ENCODE measurements around the gene OR8S1. TPM values are rescaled to one million over a fixed set of nuclear protein-coding genes. Genes with fewer than 3 reads are reported as not detected.
"Not testable (repeated sequence)": the region's sequence is repeated elsewhere in the genome, so short reads cannot be mapped to it uniquely, and the experiment has no call there.

OR8S1 gene, protein sequence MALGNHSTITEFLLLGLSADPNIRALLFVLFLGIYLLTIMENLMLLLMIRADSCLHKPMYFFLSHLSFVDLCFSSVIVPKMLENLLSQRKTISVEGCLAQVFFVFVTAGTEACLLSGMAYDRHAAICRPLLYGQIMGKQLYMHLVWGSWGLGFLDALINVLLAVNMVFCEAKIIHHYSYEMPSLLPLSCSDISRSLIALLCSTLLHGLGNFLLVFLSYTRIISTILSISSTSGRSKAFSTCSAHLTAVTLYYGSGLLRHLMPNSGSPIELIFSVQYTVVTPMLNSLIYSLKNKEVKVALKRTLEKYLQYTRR
- total RNA-seq (2012; rRNA removed) = not detected in 2 replicates

DNA sequence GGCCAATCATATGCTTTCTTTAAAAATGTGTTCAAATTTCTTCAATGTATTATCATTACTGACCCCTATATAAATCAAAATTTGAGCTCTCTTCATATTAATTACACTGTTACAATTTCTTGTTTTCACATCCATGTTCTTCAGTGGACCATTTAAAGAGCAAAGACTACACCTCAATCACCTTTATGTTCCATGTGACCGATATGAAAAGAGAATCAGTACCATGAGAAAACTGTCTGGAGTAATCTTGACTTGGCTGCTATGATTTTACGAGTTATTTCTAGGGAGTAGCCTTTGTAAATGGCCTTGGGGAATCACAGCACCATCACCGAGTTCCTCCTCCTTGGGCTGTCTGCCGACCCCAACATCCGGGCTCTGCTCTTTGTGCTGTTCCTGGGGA is at the start of gene OR8S1:
Gene OR8S1 (plus strand): TSS at position 301 of the 400 bp plus-strand sequence. CDS start 0 bp downstream, at position 301.
- Histone ChIP-seq H3K36me3 (ENCODE audit: insufficient read depth, low read length) (no peaks in the 10 kb centered on the region), H3K9me3 (replicated peaks; ENCODE audit: low read length) (no peaks in the 10 kb centered on the region), H3K4me2 (ENCODE audit: low read length) (no peak within 1 kb of the TSS), H3K4me3 (ENCODE audit: low read length) (no peak within 1 kb of the TSS), H3K9ac (ENCODE audit: low read depth, low read length) (no peak within 1 kb of the TSS), H3K4me1 (ENCODE audit: control insufficient read depth, insufficient read depth, low read length) (no peaks in the 10 kb centered on the region), H3K27me3 (ENCODE audit: control insufficient read depth, insufficient read depth, low read length) (peaks cover 5% of the 10 kb centered on the region)

DNA sequence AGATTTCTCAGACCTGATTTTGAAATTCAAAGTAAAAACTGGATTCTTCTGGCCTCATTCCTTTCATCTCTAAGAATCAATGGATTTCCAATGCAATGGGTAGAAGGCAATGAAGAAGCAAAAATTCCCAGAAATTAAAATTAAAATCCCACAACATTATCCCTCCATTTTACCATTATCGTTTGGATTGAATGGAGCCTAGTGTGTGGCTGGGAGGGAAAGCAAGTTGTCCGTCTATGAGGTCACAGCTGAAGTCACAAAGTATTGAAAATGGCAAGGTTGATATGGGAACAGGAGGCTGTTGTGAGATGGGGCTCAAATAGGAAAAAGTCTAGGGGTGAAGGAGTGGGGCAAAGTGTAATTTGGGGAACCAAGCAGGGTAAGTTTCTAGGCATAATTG is 43.2 kb upstream of the OR8S1 start, which contains the start of gene C12orf54:
Gene C12orf54 (plus strand): TSS at position 301 of the 400 bp plus-strand sequence. CDS start 799 bp downstream, outside the sequence.
- Histone ChIP-seq H3K4me2 (ENCODE audit: low read length) (no peak within 1 kb of the TSS), H3K4me1 (ENCODE audit: control insufficient read depth, insufficient read depth, low read length) (no peaks in the 10 kb centered on the region), H3K9ac (ENCODE audit: low read depth, low read length) (no peak within 1 kb of the TSS), H3K36me3 (ENCODE audit: insufficient read depth, low read length) (no peaks in the 10 kb centered on the region), H3K27me3 (ENCODE audit: control insufficient read depth, insufficient read depth, low read length) (peaks cover 4% of the 10 kb centered on the region), H3K4me3 (ENCODE audit: low read length) (no peak within 1 kb of the TSS), H3K9me3 (replicated peaks; ENCODE audit: low read length) (no peaks in the 10 kb centered on the region)

DNA sequence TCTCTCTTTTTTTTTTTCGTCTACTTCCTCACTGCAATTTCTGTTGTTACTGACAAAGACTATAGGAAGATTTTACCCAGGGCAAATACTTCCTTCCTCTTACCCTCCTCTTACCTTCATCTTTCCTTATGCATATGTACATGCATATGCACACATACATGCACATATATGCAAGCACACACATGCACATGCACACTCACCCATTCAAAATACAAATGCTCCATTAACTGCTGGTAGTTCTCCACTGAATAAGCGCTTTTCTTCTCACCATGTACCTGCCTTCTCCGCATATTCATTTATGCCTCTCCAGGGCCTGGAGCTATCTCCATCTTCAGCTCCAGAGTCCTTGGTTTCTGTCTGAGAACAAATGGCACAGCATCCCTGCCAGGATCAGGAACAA is 42.5 kb upstream of the OR8S1 start:
- no peaks in the 10 kb centered on the region for H3K36me3 ChIP-seq (ENCODE audit: insufficient read depth, low read length)
- H3K4me3 ChIP-seq (ENCODE audit: low read length) = no peak overlapping the region

DNA sequence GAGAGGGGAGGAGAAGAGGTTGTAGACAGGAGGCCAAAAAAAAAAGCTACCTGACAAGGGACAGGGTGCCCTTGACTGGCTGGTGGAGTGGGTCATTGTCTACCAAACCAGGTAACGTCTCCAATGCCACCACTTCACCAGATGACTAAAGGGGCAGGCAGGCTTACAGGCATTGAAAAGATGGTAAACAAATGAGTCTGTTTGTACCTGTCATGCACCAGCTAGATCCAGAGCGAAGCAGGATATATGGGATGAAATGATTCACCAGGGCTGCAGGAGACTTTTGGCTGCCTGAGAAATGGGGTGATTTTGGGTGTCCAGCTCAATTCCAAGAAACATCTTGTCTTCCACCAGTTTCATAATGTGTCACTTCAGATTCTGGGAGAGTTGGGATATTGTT is 39.2 kb upstream of the OR8S1 start:
- H3K9me3 ChIP-seq (replicated peaks; ENCODE audit: low read length) = no peaks in the 10 kb centered on the region
- H3K36me3 ChIP-seq (ENCODE audit: insufficient read depth, low read length) = no peaks in the 10 kb centered on the region
- peaks cover 6% of the 10 kb centered on the region for H3K27me3 ChIP-seq (ENCODE audit: control insufficient read depth, insufficient read depth, low read length)
- H3K9ac ChIP-seq (ENCODE audit: low read depth, low read length) = no peak overlapping the region
- no peaks in the 10 kb centered on the region for H3K4me1 ChIP-seq (ENCODE audit: control insufficient read depth, insufficient read depth, low read length)
- no peak overlapping the region for H3K4me3 ChIP-seq (ENCODE audit: low read length)
- no peak overlapping the region for H3K4me2 ChIP-seq (ENCODE audit: low read length)

More for the DNA sequence above, 42.5 kb upstream of the OR8S1 start:
- Histone ChIP-seq H3K9me3 (replicated peaks; ENCODE audit: low read length) (no peaks in the 10 kb centered on the region), H3K9ac (ENCODE audit: low read depth, low read length) (no peak overlapping the region), H3K4me1 (ENCODE audit: control insufficient read depth, insufficient read depth, low read length) (no peaks in the 10 kb centered on the region), H3K4me2 (ENCODE audit: low read length) (no peak overlapping the region), H3K27me3 (ENCODE audit: control insufficient read depth, insufficient read depth, low read length) (peaks cover 4% of the 10 kb centered on the region)

DNA sequence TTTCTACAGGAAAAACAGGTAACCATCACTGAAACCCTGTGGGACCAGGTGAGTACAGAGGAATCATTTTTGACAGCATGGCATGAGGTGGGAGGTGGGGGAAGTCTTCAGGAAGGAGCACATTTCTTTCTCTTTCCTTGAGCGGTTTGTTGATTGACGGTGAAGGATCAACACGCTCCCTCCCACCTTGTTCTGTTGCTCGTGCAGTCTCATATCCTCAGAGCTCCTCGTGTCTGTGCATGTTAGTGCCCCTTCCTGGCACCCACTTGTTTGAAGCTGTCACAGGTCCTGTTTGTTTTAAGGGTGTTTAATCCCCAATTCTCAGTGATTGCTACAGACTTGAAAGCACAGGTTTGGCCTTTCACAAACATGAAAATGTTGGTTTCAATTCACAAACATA is 38.8 kb upstream of the OR8S1 start:
- H3K4me1 ChIP-seq (ENCODE audit: control insufficient read depth, insufficient read depth, low read length) = no peaks in the 10 kb centered on the region
- peaks cover 9% of the 10 kb centered on the region for H3K27me3 ChIP-seq (ENCODE audit: control insufficient read depth, insufficient read depth, low read length)
- H3K36me3 ChIP-seq (ENCODE audit: insufficient read depth, low read length) = no peaks in the 10 kb centered on the region
- H3K4me2 ChIP-seq (ENCODE audit: low read length) = no peak overlapping the region
- no peaks in the 10 kb centered on the region for H3K9me3 ChIP-seq (replicated peaks; ENCODE audit: low read length)
- no peak overlapping the region for H3K4me3 ChIP-seq (ENCODE audit: low read length)
- H3K9ac ChIP-seq (ENCODE audit: low read depth, low read length) = no peak overlapping the region

DNA sequence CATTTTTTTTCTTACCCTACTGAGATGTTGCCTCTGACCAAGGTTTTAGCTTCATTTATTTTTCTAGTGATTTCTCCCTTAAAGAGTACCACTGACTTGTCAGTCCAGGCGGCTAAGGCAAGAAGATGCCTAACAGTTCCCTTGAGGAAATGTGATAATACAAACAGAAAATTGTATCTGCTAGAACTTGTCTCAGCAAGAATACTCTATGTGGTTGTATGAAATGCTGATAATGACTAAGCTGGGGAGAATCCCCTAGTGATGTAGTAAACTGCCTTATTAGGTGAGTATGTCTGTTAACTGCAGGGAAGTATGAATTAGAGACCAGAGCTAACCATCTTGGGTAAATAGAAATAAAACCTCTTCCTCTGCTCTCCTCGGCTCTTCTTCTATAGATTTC is 36.4 kb upstream of the OR8S1 start:
- H3K9ac ChIP-seq (ENCODE audit: low read depth, low read length) = no peak overlapping the region
- H3K36me3 ChIP-seq (ENCODE audit: insufficient read depth, low read length) = no peaks in the 10 kb centered on the region
- peaks cover 15% of the 10 kb centered on the region for H3K27me3 ChIP-seq (ENCODE audit: control insufficient read depth, insufficient read depth, low read length)
- no peak overlapping the region for H3K4me2 ChIP-seq (ENCODE audit: low read length)
- H3K4me1 ChIP-seq (ENCODE audit: control insufficient read depth, insufficient read depth, low read length) = no peaks in the 10 kb centered on the region
- no peak overlapping the region for H3K4me3 ChIP-seq (ENCODE audit: low read length)
- no peaks in the 10 kb centered on the region for H3K9me3 ChIP-seq (replicated peaks; ENCODE audit: low read length)

DNA sequence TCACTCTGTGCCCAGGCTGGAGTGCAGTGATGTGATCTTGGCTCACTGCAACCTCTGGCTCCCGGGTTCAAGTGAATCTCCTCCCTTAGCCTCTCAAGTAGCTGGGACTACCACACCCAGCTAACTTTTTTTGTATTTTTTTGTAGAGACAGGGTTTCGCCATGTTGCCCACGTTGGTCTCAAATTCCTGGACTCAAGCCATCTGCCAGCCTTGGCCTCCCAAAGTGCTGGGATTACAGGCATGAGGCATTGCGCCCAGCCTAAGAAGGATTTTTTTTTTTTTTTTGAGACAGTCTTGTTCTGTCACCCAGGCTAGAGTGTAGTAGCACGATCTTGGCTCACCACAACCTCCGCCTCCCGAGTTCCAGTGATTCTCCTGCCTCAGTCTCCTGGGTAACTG is 36.0 kb upstream of the OR8S1 start:
- H3K27me3 ChIP-seq (ENCODE audit: control insufficient read depth, insufficient read depth, low read length) = peaks cover 15% of the 10 kb centered on the region
- H3K36me3 ChIP-seq (ENCODE audit: insufficient read depth, low read length); H3K9me3 ChIP-seq (replicated peaks; ENCODE audit: low read length); H3K4me3 ChIP-seq (ENCODE audit: low read length); H3K4me1 ChIP-seq (ENCODE audit: control insufficient read depth, insufficient read depth, low read length); H3K4me2 ChIP-seq (ENCODE audit: low read length); H3K9ac ChIP-seq (ENCODE audit: low read depth, low read length): not testable (repeated sequence)

DNA sequence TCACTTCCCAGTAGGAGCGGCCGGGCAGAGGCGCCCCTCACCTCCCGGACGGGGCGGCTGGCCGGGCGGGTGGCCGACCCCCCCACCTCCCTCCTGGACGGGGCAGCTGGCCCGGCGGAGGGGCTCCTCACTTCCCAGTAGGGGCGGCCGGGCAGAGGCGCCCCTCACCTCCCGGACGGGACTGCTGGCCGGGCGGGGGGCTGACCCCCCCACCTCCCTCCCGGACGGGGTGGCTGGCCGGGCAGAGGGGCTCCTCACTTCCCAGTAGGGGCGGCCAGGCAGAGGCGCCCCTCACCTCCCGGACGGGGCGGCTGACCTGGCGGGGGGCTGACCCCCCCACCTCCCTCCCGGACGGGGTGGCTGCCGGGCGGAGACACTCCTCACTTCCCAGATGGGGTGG is 25.2 kb upstream of the OR8S1 start:
- H3K36me3 ChIP-seq (ENCODE audit: insufficient read depth, low read length); H3K9me3 ChIP-seq (replicated peaks; ENCODE audit: low read length): not testable (repeated sequence)

DNA sequence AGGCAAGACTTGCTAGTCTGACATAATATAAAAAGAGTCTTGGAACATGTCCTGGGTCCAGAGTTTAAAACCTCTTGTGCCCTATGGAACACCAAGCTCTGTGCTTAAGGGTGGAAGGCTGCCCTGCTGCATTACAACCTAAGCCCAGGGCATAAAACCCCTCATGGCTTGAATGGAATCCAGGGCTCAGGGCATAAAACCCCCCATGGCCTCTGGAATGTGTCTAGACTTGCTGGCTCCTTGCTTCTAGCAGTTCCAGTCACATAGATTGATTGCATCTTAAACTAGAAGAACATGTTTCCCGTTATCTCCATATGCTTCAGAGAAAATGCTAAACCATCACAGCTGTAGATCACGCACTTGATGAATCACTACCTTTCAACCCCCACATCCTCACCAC is 18.6 kb upstream of the OR8S1 start:
- H3K9me3 ChIP-seq (replicated peaks; ENCODE audit: low read length); H3K4me1 ChIP-seq (ENCODE audit: control insufficient read depth, insufficient read depth, low read length); H3K27me3 ChIP-seq (ENCODE audit: control insufficient read depth, insufficient read depth, low read length); H3K4me3 ChIP-seq (ENCODE audit: low read length); H3K36me3 ChIP-seq (ENCODE audit: insufficient read depth, low read length); H3K9ac ChIP-seq (ENCODE audit: low read depth, low read length); H3K4me2 ChIP-seq (ENCODE audit: low read length): not testable (repeated sequence)

More for the DNA sequence above, 25.2 kb upstream of the OR8S1 start:
- H3K27me3 ChIP-seq (ENCODE audit: control insufficient read depth, insufficient read depth, low read length); H3K4me1 ChIP-seq (ENCODE audit: control insufficient read depth, insufficient read depth, low read length); H3K9ac ChIP-seq (ENCODE audit: low read depth, low read length); H3K4me2 ChIP-seq (ENCODE audit: low read length); H3K4me3 ChIP-seq (ENCODE audit: low read length): not testable (repeated sequence)

DNA sequence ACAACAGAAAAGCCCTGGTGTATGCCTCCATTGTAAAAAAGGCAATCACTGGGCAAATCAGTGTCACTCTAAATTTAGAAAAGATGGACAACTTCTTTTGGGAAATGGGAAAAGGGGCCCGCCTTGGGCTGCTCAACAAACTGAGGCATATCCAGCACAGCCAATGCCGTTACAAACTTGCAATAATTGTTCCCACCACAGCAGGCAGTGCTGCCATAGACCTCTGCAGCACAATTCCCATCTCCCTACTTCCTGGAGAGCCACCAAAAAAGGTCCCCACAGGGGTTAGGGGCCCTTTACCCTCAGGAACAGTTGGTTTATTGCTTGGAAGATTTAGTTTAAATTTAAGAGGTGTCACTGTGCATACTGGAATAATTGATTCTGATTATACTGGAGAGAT is 16.4 kb upstream of the OR8S1 start:
- no peaks in the 10 kb centered on the region for H3K4me1 ChIP-seq (ENCODE audit: control insufficient read depth, insufficient read depth, low read length)
- no peaks in the 10 kb centered on the region for H3K27me3 ChIP-seq (ENCODE audit: control insufficient read depth, insufficient read depth, low read length)
- no peaks in the 10 kb centered on the region for H3K36me3 ChIP-seq (ENCODE audit: insufficient read depth, low read length)
- no peak overlapping the region for H3K4me2 ChIP-seq (ENCODE audit: low read length)
- H3K9me3 ChIP-seq (replicated peaks; ENCODE audit: low read length) = no peaks in the 10 kb centered on the region
- no peak overlapping the region for H3K4me3 ChIP-seq (ENCODE audit: low read length)
- H3K9ac ChIP-seq (ENCODE audit: low read depth, low read length) = no peak overlapping the region

DNA sequence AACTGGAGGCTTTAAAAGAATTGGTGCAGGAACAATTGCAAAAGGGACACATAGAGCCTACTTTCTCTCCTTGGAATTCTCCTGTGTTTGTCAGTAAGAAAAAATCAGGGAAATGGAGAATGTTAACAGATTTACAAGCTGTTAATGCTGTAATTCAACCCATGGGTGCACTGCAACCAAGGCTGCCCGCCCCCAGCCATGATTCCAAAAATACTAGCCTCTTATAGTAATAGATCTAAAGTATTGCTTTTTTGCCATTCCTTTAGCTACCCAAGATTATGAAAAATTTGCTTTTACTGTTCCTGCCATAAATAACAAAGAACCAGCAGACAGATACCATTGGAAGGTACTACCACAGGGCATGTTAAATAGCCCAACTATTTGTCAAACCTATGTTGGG is 15.3 kb upstream of the OR8S1 start:
- H3K4me3 ChIP-seq (ENCODE audit: low read length) = no peak overlapping the region
- no peak overlapping the region for H3K9ac ChIP-seq (ENCODE audit: low read depth, low read length)
- H3K9me3 ChIP-seq (replicated peaks; ENCODE audit: low read length) = no peaks in the 10 kb centered on the region
- H3K4me1 ChIP-seq (ENCODE audit: control insufficient read depth, insufficient read depth, low read length) = no peaks in the 10 kb centered on the region
- no peak overlapping the region for H3K4me2 ChIP-seq (ENCODE audit: low read length)
- H3K36me3 ChIP-seq (ENCODE audit: insufficient read depth, low read length) = no peaks in the 10 kb centered on the region
- no peaks in the 10 kb centered on the region for H3K27me3 ChIP-seq (ENCODE audit: control insufficient read depth, insufficient read depth, low read length)

DNA sequence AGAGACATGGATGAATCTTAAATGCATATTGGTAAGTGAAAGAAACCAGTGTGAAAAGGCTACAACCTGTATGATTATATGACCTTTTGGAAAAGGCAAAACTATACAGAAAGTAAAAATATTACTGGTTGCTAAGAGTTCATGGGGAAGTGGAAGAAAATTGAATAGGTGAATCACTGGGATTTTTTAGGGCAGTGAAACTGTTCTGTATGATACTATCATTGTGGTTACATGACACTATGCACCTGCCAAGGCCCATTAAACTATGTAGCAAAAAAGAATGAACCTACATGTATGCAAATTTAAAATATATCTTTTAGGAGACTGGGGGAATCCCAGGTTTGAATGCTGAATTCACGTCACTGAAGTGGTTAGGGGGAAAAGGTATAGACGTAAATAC is 12.6 kb upstream of the OR8S1 start:
- Histone ChIP-seq H3K36me3 (ENCODE audit: insufficient read depth, low read length) (no peaks in the 10 kb centered on the region), H3K9ac (ENCODE audit: low read depth, low read length) (no peak overlapping the region), H3K4me1 (ENCODE audit: control insufficient read depth, insufficient read depth, low read length) (no peaks in the 10 kb centered on the region), H3K4me2 (ENCODE audit: low read length) (no peak overlapping the region), H3K27me3 (ENCODE audit: control insufficient read depth, insufficient read depth, low read length) (no peaks in the 10 kb centered on the region), H3K9me3 (replicated peaks; ENCODE audit: low read length) (no peaks in the 10 kb centered on the region), H3K4me3 (ENCODE audit: low read length) (no peak overlapping the region)

Measured in skeletal muscle satellite cell (primary cell).